Loucy (cell line): ENCODE data around the gene DENND6A.

ENCODE experiments used
- H2AFZ ChIP-seq: fragments of 200-600 bp; sonication (generic); 2 replicates; pipeline ENCODE4 v1.6.0; 2016; ENCODE audit warnings: antibody characterized with exemption, mild to moderate bottlenecking, low read length, moderate library complexity
- H3F3A ChIP-seq: fragments of 200-600 bp; 2 replicates; pipeline ENCODE4 v1.6.0; 2016; ENCODE audit warnings: antibody characterized with exemption, low read depth, mild to moderate bottlenecking
- H3K27me3 ChIP-seq: fragments of 200-600 bp; sonication (generic); 2 replicates; pipeline ENCODE4 v1.6.1; 2014; ENCODE audit warnings: low read length, mild to moderate bottlenecking; ENCODE audit not compliant: insufficient read depth, poor library complexity, severe bottlenecking
- H3K36me3 ChIP-seq: fragments of 200-600 bp; sonication (generic); 2 replicates; pipeline ENCODE4 v1.6.1; 2016; ENCODE audit warnings: low read length; ENCODE audit not compliant: insufficient read depth
- H3K4me1 ChIP-seq: fragments of 200-600 bp; sonication (generic); 2 replicates; pipeline ENCODE4 v1.5.1; 2014; ENCODE audit warnings: low read length, mild to moderate bottlenecking; ENCODE audit not compliant: insufficient read depth, poor library complexity, severe bottlenecking
- H3K4me2 ChIP-seq: fragments of 200-600 bp; sonication (generic); 2 replicates; pipeline ENCODE4 v1.6.0; 2014; ENCODE audit warnings: antibody characterized with exemption, low read length, low read depth, mild to moderate bottlenecking; ENCODE audit not compliant: poor library complexity, severe bottlenecking
- H3K4me3 ChIP-seq: fragments of 200-600 bp; sonication (generic); 2 replicates; pipeline ENCODE4 v1.5.1; 2014; ENCODE audit warnings: low read length, mild to moderate bottlenecking, mixed read lengths; ENCODE audit not compliant: poor library complexity, severe bottlenecking
- H3K79me2 ChIP-seq: fragments of 200-600 bp; sonication (generic); 2 replicates; pipeline ENCODE4 v1.6.1; 2014; ENCODE audit warnings: low read length; ENCODE audit not compliant: insufficient read depth
- H3K9ac ChIP-seq: fragments of 200-600 bp; sonication (generic); 2 replicates; pipeline ENCODE4 v1.6.0; 2014; ENCODE audit warnings: mild to moderate bottlenecking, low read depth, low read length, moderate library complexity; ENCODE audit not compliant: poor library complexity, severe bottlenecking
- H3K9me2 ChIP-seq: fragments of 200-600 bp; sonication (generic); replicated peaks from 2 replicates; pipeline ENCODE4 v1.6.1; 2016; ENCODE audit warnings: low read depth, low read length, mixed read lengths
- H3K9me3 ChIP-seq: fragments of 200-600 bp; sonication (generic); 2 replicates; pipeline ENCODE4 v1.6.1; 2014; ENCODE audit warnings: mild to moderate bottlenecking, antibody characterized with exemption, low read length, low read depth; ENCODE audit not compliant: insufficient read depth
- H4K20me1 ChIP-seq: fragments of 200-600 bp; sonication (generic); 2 replicates; pipeline ENCODE4 v1.6.0; 2014; ENCODE audit warnings: antibody characterized with exemption, low read length, mild to moderate bottlenecking; ENCODE audit not compliant: insufficient read depth, poor library complexity, severe bottlenecking
- CTCF ChIP-seq: fragments of 200-600 bp; sonication (generic); conservative IDR thresholded peaks from 2 replicates; pipeline ENCODE4 v1.5.1; 2014; ENCODE audit warnings: mild to moderate bottlenecking, antibody characterized with exemption, low read length
- EZH2phosphoT487 ChIP-seq: fragments of 200-600 bp; IDR thresholded peaks from 2 replicates; pipeline ENCODE4 v1.6.1; 2018; ENCODE audit warnings: antibody characterized with exemption, mild to moderate bottlenecking, moderate library complexity, borderline replicate concordance

DENND6A gene

GRCh38 chr3:57605683-57606082, 87.2 kb downstream of the DENND6A start:
- Histone ChIP-seq H3K9me3 (no peaks in the 10 kb centered on the region), H3K4me2 (no peak overlapping the region), H4K20me1 (no peaks in the 10 kb centered on the region), H3K9ac (no peak overlapping the region), H3K27me3 (no peaks in the 10 kb centered on the region), H3K79me2 (no peaks in the 10 kb centered on the region), H3K36me3 (no peaks in the 10 kb centered on the region), H3K4me3 (no peak overlapping the region), H2AFZ (no peak overlapping the region), H3K4me1 (no peaks in the 10 kb centered on the region), H3F3A (no peaks in the 10 kb centered on the region), H3K9me2 (no peaks in the 10 kb centered on the region)
- TF ChIP-seq CTCF (no peak), EZH2phosphoT487 (no peak)

- Histone ChIP-seq H2AFZ (no peak overlapping the region), H3K4me1 (no peaks in the 10 kb centered on the region), H3F3A (no peaks in the 10 kb centered on the region), H3K4me3 (no peak overlapping the region), H3K9me2 (no peaks in the 10 kb centered on the region), H3K27me3 (no peaks in the 10 kb centered on the region), H4K20me1 (no peaks in the 10 kb centered on the region), H3K4me2 (no peak overlapping the region), H3K79me2 (no peaks in the 10 kb centered on the region), H3K9ac (no peak overlapping the region), H3K9me3 (no peaks in the 10 kb centered on the region), H3K36me3 (no peaks in the 10 kb centered on the region)
- no peak for TF ChIP-seq EZH2phosphoT487
- no peak for TF ChIP-seq CTCF
Observed at GRCh38 chr3:57604971-57605370, 87.9 kb downstream of the DENND6A start.

- peaks cover 36% of the 10 kb centered on the region for H3K79me2 ChIP-seq
- no peak overlapping the region for H3K9ac ChIP-seq
- H3F3A ChIP-seq = 0 out of 2 replicates have a peak, but pooled peaks cover 5% of the 10 kb centered on the region
- H3K36me3 ChIP-seq = no peaks in the 10 kb centered on the region
- H3K4me1 ChIP-seq = peaks cover 12% of the 10 kb centered on the region
- H3K4me3 ChIP-seq = no peak overlapping the region
- H3K4me2 ChIP-seq = no peak overlapping the region
- no peak overlapping the region for H2AFZ ChIP-seq
- TF ChIP-seq EZH2phosphoT487 (no peak), CTCF (no peak)
- H3K27me3 ChIP-seq = no peaks in the 10 kb centered on the region
- H3K9me3 ChIP-seq = no peaks in the 10 kb centered on the region
- peaks cover 11% of the 10 kb centered on the region for H4K20me1 ChIP-seq
- no peaks in the 10 kb centered on the region for H3K9me2 ChIP-seq
Observed at GRCh38 chr3:57600195-57600594, 92.7 kb downstream of the DENND6A start.
